Inflammatory macrophage (primary cell): Measurements from ENCODE around the gene CHN1.

ENCODE experiments used
- DNase-seq, 2 donors: peaks; one replicate each; pipeline ENCODE4 v3.0.0-alpha.2; 2020 to 2022
- total RNA-seq, 18 experiments: gene quantifications; one replicate each; lab custom pipeline; 2026; ENCODE audit warnings: mixed read lengths in 6 of 18, inconsistent platforms in 2 of 18; lab: John Stamatoyannopoulos, UW

The CHN1 gene
- total RNA-seq, result 0.05 to 0.99 (median 0.30) reads per million in 18 experiments

- peak in 1 of 2 donors; percentile 38 for DNase-seq
Measured at GRCh38 chr2:175004980-175005732, at the start of gene CHN1. CHN1 (minus strand) TSS chr2:175005381; CDS start chr2:175004912, 469 bp downstream.

GRCh38 chr2:175054340-175054739 is 49.2 kb upstream of the CHN1 start:
- no peak for DNase-seq

- no peak for DNase-seq
Measured at GRCh38 chr2:175049661-175050060, 44.5 kb upstream of the CHN1 start.

- peak in 1 of 2 donors; percentile 50 for DNase-seq
Measured at GRCh38 chr2:175048275-175048674, 43.1 kb upstream of the CHN1 start.

- DNase-seq, result no peak
Measured at GRCh38 chr2:175039490-175039889, 34.3 kb upstream of the CHN1 start.

- no peak for DNase-seq
Measured at GRCh38 chr2:175039031-175039430, 33.9 kb upstream of the CHN1 start.

GRCh38 chr2:175037941-175038340 is 32.8 kb upstream of the CHN1 start:
- DNase-seq, result no peak

- DNase-seq, result peak; percentile 5 to 23
Measured at GRCh38 chr2:175036582-175037018, 31.4 kb upstream of the CHN1 start.

- no peak for DNase-seq
Measured at GRCh38 chr2:175035806-175036205, 30.6 kb upstream of the CHN1 start.

- DNase-seq, result peak; percentile 74 to 79
Measured at GRCh38 chr2:175034716-175035115, 29.5 kb upstream of the CHN1 start.

- DNase-seq, result peak; percentile 35 to 39
Measured at GRCh38 chr2:175030380-175031271, 25.4 kb upstream of the CHN1 start.

- DNase-seq, result no peak
Measured at GRCh38 chr2:175027755-175028154, 22.6 kb upstream of the CHN1 start.

GRCh38 chr2:175026385-175026784 is 21.2 kb upstream of the CHN1 start:
- no peak for DNase-seq

GRCh38 chr2:175025946-175026345 is 20.8 kb upstream of the CHN1 start:
- DNase-seq, result no peak

GRCh38 chr2:175025233-175025632 is 20.1 kb upstream of the CHN1 start:
- no peak for DNase-seq

- DNase-seq, result no peak
Measured at GRCh38 chr2:175022923-175023322, 17.7 kb upstream of the CHN1 start.

- DNase-seq, result no peak
Measured at GRCh38 chr2:175019566-175020327, 14.6 kb upstream of the CHN1 start.

- DNase-seq, result no peak
Measured at GRCh38 chr2:175017618-175018414, 12.6 kb upstream of the CHN1 start.

- no peak for DNase-seq
Measured at GRCh38 chr2:175015340-175015739, 10.2 kb upstream of the CHN1 start.

- no peak for DNase-seq
Measured at GRCh38 chr2:175012516-175012915, 7.3 kb upstream of the CHN1 start.

GRCh38 chr2:175011505-175011904 is 6.3 kb upstream of the CHN1 start:
- DNase-seq, result no peak

- DNase-seq, result no peak
Measured at GRCh38 chr2:175010848-175011254, 5.7 kb upstream of the CHN1 start.
